ENCODE measurements around the gene NUP153.

DNA sequence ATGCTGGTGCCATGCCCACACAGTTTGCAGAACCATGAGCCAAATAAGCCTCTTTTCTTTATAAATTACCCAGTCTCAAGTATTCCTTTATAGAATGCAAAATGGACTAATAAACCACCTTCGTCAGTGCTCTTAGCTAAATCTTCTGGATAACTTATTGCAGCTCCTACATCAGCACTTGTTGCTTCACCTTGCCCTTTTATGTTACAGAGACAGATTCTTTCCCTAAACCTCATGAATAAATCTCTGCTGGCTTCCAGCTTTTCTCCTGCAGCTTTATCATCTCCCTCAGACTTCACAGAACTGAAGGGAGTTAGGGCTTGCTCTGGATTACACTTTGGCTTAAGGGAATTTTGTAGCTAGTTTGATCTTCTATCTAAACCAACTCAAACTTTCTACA lies 22.6 kb downstream of the NUP153 start:
- TF ChIP-seq MYBL2 (CRISPR knock-in tag; IDR thresholded peaks at IDR 0.05) (no peak), NFYB (CRISPR knock-in tag; conservative IDR thresholded peaks at IDR 0.05; ENCODE audit: low read depth) (no peak), ELF4 (CRISPR knock-in tag; IDR thresholded peaks at IDR 0.05; ENCODE audit: low read depth) (no peak), KAT7 (CRISPR knock-in tag; IDR thresholded peaks at IDR 0.05; ENCODE audit: borderline replicate concordance) (no peak), TEAD4 (CRISPR knock-in tag; IDR thresholded peaks at IDR 0.05) (no peak), CREM (CRISPR knock-in tag; IDR thresholded peaks at IDR 0.05) (no peak)
- TF ChIP-seq, protein P1, sequence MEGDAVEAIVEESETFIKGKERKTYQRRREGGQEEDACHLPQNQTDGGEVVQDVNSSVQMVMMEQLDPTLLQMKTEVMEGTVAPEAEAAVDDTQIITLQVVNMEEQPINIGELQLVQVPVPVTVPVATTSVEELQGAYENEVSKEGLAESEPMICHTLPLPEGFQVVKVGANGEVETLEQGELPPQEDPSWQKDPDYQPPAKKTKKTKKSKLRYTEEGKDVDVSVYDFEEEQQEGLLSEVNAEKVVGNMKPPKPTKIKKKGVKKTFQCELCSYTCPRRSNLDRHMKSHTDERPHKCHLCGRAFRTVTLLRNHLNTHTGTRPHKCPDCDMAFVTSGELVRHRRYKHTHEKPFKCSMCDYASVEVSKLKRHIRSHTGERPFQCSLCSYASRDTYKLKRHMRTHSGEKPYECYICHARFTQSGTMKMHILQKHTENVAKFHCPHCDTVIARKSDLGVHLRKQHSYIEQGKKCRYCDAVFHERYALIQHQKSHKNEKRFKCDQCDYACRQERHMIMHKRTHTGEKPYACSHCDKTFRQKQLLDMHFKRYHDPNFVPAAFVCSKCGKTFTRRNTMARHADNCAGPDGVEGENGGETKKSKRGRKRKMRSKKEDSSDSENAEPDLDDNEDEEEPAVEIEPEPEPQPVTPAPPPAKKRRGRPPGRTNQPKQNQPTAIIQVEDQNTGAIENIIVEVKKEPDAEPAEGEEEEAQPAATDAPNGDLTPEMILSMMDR (IDR thresholded peaks at IDR 0.05) = no peak
- TF ChIP-seq, protein P2, sequence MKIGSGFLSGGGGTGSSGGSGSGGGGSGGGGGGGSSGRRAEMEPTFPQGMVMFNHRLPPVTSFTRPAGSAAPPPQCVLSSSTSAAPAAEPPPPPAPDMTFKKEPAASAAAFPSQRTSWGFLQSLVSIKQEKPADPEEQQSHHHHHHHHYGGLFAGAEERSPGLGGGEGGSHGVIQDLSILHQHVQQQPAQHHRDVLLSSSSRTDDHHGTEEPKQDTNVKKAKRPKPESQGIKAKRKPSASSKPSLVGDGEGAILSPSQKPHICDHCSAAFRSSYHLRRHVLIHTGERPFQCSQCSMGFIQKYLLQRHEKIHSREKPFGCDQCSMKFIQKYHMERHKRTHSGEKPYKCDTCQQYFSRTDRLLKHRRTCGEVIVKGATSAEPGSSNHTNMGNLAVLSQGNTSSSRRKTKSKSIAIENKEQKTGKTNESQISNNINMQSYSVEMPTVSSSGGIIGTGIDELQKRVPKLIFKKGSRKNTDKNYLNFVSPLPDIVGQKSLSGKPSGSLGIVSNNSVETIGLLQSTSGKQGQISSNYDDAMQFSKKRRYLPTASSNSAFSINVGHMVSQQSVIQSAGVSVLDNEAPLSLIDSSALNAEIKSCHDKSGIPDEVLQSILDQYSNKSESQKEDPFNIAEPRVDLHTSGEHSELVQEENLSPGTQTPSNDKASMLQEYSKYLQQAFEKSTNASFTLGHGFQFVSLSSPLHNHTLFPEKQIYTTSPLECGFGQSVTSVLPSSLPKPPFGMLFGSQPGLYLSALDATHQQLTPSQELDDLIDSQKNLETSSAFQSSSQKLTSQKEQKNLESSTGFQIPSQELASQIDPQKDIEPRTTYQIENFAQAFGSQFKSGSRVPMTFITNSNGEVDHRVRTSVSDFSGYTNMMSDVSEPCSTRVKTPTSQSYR (CRISPR knock-in tag; IDR thresholded peaks at IDR 0.05) = no peak
- TF ChIP-seq, protein P3, sequence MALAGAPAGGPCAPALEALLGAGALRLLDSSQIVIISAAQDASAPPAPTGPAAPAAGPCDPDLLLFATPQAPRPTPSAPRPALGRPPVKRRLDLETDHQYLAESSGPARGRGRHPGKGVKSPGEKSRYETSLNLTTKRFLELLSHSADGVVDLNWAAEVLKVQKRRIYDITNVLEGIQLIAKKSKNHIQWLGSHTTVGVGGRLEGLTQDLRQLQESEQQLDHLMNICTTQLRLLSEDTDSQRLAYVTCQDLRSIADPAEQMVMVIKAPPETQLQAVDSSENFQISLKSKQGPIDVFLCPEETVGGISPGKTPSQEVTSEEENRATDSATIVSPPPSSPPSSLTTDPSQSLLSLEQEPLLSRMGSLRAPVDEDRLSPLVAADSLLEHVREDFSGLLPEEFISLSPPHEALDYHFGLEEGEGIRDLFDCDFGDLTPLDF (CRISPR knock-in tag; IDR thresholded peaks at IDR 0.05) = no peak
- TF ChIP-seq, protein P4, sequence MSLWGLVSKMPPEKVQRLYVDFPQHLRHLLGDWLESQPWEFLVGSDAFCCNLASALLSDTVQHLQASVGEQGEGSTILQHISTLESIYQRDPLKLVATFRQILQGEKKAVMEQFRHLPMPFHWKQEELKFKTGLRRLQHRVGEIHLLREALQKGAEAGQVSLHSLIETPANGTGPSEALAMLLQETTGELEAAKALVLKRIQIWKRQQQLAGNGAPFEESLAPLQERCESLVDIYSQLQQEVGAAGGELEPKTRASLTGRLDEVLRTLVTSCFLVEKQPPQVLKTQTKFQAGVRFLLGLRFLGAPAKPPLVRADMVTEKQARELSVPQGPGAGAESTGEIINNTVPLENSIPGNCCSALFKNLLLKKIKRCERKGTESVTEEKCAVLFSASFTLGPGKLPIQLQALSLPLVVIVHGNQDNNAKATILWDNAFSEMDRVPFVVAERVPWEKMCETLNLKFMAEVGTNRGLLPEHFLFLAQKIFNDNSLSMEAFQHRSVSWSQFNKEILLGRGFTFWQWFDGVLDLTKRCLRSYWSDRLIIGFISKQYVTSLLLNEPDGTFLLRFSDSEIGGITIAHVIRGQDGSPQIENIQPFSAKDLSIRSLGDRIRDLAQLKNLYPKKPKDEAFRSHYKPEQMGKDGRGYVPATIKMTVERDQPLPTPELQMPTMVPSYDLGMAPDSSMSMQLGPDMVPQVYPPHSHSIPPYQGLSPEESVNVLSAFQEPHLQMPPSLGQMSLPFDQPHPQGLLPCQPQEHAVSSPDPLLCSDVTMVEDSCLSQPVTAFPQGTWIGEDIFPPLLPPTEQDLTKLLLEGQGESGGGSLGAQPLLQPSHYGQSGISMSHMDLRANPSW (CRISPR knock-in tag; conservative IDR thresholded peaks at IDR 0.05; ENCODE audit: low read depth) = no peak
- TF ChIP-seq, protein P5, sequence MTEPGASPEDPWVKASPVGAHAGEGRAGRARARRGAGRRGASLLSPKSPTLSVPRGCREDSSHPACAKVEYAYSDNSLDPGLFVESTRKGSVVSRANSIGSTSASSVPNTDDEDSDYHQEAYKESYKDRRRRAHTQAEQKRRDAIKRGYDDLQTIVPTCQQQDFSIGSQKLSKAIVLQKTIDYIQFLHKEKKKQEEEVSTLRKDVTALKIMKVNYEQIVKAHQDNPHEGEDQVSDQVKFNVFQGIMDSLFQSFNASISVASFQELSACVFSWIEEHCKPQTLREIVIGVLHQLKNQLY (CRISPR knock-in tag; IDR thresholded peaks at IDR 0.05) = no peak

All from WTC11 (cell line).